HL-60 (cell line): ENCODE data around the gene CFAP299.

Source experiments
- CTCF ChIP-seq: IDR thresholded peaks from one replicate; pipeline ENCODE4 v1.5.1; 2011; ENCODE audit warnings: low read length, control low read depth, inconsistent platforms; ENCODE audit not compliant: insufficient read depth
- GABPA ChIP-seq: IDR thresholded peaks from 2 replicates; pipeline ENCODE4 v1.6.1; 2012; ENCODE audit warnings: low read depth
- POLR2AphosphoS5 ChIP-seq: IDR thresholded peaks from 2 replicates; pipeline ENCODE4 v1.6.1; 2012; ENCODE audit warnings: low read depth
- REST ChIP-seq: IDR thresholded peaks from 2 replicates; pipeline ENCODE4 v1.6.1; 2012; ENCODE audit warnings: low read depth; ENCODE audit not compliant: insufficient replicate concordance
- SPI1 ChIP-seq: IDR thresholded peaks from 2 replicates; pipeline ENCODE4 v1.6.1; 2012; ENCODE audit warnings: low read depth, mild to moderate bottlenecking, borderline replicate concordance

DNA sequence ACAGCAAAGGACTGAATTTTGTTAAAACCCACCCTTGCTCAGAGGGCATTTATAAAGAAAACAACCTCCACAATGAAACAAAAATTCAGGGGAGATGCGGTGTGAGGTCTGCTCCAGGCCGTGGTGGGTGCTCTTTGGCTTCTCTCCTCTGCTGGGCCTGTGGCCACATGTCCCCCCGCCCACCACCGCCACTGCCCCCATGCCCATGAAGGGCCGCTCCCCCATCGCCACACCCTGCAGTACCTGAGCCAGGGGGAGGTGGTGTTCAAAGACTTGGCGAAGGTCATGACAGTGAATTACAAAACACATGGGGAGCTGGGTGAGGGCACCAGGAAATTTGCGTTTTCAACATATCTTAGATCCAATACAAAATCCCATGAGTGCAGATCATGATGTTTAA is 14.2 kb upstream of the CFAP299 start:
- TF ChIP-seq POLR2AphosphoS5 (no peak), CTCF (no peak), REST (no peak), GABPA (no peak), SPI1 (no peak)
